HG03060 (cell line): ENCODE results near the gene HSPA12A.

ENCODE experiments used
- ATAC-seq: cut with Tn5 transposase; IDR thresholded peaks from one replicate; pipeline ENCODE4 v1.9.1; 2021; ENCODE audit warnings: low read depth, moderate number of reproducible peaks; ENCODE audit not compliant: unreplicated experiment

Gene HSPA12A

DNA sequence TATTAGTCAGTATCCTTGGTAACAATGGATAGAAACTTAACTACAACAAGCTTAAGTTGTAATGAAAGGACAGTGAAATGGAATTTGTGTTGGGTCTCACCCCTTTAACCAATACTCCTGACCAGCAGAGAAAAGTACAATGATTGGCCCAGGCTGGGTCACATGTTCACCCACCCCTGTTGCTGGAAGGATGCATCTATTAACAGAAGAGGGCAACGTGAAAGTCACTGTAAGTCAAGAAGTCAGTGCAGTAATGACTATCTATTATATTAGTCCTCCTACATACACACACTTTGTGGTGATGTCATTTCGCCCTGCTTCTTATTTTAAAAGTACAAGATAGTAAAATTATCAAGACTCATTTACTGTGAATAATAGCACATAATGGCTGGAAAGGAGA, 105.4 kb downstream of the HSPA12A start:
- ATAC-seq = no peak

DNA sequence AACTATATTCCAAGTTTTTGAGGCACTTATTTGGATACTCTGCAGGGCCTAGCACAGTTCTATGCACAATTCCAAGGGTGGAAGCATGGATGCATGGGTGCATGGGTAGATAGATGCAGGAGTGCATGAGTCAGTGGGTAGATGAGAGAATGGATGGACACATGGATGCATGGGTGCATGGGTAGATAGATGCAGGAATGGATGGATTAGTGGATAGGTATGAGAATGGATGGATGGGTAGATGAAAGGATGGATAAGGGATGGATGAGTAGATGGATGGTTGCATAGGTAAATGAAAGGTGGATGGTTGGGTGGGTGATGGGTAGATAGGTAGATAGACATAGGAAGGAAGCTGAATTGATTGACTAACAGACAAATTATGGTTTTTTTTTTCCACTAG, 106.0 kb downstream of the HSPA12A start:
- ATAC-seq = no peak

DNA sequence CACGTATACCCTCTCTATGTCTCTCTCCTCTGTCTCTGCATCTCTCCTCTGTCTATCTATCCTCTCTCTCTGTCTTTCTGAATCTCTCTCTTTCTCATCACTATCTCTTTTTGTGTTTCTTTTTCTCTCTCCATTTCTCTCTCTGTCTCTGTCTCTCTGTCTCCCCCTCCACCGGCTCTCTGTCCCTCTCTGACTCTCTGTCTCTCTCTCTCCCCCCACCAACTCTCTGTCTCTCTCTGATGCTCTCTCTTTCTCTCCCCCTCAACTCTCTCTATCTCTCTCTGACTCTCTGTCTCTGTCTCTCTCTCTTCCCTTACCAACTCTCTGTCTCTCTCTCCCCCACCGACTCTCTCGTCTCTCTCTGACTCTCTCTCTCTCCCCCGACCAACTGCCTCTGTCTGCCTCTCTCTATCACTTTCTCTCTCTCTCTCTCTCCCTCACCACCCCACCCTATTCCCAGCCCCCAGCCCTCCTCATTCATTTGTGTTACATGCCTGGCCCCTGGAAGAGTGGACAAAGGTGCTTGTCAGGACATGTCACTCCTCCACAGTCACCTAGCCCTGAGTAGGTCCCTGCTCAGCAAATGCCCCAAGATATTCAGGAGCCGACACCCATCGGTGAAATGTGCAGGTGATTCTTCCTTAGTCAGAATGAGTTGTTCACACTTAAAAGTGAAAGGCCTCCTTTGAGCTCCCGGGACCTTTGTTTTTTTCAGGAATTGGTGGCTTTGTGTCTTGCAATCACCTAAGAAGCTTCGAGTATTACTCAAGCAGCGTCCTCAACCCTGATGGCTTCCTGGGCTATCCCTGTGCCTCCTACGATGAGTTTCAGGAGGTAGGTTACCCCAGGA, 108.0 kb downstream of the HSPA12A start:
- no peak for ATAC-seq

DNA sequence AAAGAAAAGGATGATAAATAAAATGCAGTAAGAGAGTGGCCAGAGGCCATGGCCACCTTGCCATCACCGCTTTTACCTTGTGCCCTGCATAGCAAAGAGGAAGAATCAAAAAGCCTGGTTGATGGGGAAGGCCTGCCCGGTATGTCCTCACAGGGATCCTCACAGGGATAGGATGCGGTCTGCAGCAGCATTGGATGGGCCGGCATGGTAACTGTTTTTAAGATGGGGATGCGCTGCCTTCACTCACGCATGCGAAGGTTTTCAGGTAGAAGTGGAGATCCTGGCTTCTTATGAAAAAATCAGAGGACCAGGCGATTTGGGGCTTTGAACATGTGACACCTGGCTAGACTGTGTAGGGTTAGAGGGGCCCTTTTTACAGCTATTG, 109.2 kb downstream of the HSPA12A start:
- ATAC-seq = no peak

DNA sequence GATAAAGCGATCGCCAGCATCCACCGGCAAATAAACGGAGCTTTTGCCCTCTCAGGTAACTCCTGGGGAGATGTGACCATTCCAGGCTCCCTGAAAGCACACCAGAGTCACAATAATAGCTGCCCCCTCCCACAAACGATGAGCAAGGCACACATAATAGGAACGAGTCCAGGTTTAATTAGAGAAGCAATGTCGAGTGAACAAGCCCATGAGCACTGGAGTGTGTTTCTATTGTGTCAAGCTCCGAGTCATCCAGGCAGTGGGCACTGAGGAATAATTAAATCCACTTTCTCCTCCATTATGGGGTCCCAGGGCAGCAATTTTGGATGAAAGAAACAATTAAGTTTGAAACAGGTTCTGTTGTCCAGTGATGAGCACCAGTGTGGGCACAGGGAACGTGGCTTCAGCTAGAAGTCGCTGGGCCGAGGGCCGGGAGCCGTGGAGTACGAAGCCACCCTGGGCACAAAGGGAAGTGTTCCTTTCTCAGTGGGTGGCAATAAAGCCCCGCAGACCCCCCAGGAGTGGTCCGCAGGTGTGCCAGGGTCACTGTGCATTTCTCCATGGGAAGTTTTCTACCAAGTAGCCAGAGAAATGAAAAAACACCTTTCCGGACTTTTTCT, 109.7 kb downstream of the HSPA12A start:
- ATAC-seq = no peak

DNA sequence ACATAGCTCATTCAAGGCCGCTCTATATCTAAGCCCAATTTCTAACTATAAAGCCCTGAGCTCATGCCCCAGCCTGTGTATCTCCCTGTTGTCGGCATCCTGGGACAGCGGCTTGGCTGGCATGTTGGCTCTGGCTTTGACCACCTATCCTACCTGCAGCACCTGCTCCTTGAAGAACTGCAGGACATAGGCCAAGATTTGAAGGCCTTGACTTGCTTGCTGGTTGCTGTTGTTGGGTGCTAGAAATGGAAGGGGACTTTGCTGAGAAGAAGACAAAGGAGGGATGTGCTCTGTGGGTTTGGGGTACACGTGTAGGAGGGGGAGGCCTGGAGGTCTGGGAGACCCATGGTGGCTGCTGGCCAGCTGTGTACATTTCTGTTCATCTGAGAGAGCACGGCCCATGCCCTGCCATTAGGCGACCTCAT, 110.5 kb downstream of the HSPA12A start:
- no peak for ATAC-seq

DNA sequence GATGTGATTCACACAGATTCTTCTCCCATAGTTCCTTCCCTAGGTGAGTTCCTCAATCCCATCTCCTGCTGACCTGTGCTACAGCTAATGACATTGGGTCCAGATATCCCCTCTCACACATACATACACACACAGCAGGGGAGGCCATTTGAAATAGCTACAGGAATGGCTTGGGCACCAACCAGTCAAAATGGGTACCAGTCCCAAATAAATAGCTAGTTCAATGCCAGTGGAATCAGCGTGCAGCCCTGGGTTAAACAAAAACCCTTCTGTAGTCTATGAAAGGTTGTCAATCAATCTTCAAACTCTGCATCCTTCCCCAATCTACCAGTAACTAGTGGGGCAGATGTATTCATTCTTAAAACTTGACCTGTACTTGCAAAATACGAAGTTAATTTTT, 112.3 kb downstream of the HSPA12A start:
- ATAC-seq = no peak

DNA sequence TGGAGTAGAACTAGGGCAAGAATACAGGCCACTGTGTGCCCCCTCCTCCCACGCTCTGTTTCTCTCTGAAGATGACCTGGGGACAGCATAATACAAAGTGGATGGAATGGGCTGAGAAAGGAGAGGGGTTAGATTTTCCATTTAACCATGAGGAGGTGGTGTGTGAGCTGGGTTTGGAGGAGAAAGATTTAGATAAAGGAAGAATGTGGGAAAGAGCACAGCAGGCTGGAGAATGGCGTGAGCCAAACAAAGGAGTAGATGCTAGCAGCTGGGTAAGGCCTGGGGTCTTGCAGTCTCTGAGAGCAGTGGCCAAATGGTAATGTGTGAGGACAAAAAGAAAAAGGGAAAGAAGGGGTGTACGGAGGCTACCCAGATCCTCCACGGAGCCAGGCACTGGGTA, 113.0 kb downstream of the HSPA12A start:
- no peak for ATAC-seq

DNA sequence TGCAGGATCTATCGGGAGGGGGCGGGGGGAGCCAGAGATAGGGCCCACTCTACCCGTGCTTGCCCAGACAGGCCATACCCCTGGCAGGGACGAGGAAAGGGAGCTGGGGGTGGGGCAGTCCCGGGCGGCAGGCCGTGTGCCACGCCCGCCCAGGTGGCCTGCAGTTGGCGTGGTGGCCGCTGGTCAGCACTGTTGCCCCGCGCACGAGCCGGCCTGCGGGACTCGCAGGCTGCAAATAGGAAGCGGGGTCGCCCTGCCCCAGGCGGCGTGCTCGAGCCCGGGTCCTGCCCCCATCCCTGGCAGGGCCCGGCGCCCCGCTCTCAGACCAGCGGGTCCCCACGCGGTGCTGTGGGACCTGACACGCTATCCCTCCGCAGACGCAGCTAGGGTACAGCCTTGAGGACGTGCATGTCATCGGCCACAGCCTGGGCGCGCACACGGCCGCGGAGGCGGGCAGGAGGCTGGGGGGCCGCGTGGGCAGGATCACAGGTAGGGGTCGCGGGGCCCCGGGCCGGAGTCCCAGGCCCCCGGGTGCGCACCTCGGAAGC, 114.9 kb downstream of the HSPA12A start:
- no peak for ATAC-seq

DNA sequence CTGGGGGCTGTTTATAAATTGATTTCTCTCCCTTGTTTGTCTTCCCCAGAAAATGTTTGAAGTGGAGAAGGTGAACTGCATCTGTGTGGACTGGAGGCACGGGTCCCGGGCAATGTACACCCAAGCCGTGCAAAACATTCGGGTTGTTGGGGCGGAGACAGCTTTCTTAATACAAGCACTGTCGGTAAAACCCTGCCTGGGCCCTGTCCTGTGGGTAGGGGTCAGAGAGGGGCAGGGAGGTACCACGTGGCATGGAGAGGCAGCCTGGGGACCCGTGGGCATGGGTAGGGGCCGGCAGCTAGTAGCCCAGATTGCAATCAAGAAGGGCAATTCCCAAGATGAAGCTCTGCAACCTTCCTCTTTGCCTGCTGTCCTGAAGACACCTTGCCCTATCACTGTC, 115.6 kb downstream of the HSPA12A start:
- ATAC-seq = no peak

DNA sequence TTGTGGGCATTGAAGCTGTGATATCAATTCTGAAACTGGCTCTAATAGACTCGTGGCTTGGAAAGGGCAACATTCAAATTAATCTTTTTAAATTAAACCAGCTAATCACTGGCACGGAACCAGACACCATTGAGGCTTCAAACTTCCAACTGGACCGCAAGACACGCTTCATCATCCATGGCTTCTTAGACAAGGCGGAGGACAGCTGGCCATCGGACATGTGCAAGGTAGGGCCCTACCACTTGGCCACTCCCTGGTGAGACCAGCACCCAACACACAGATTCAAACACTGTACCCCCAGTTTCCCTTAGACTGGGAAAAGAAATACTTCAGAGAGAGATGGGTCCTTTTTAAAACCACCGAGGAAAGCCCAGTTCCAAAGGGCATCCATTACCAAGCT, 116.5 kb downstream of the HSPA12A start:
- no peak for ATAC-seq

DNA sequence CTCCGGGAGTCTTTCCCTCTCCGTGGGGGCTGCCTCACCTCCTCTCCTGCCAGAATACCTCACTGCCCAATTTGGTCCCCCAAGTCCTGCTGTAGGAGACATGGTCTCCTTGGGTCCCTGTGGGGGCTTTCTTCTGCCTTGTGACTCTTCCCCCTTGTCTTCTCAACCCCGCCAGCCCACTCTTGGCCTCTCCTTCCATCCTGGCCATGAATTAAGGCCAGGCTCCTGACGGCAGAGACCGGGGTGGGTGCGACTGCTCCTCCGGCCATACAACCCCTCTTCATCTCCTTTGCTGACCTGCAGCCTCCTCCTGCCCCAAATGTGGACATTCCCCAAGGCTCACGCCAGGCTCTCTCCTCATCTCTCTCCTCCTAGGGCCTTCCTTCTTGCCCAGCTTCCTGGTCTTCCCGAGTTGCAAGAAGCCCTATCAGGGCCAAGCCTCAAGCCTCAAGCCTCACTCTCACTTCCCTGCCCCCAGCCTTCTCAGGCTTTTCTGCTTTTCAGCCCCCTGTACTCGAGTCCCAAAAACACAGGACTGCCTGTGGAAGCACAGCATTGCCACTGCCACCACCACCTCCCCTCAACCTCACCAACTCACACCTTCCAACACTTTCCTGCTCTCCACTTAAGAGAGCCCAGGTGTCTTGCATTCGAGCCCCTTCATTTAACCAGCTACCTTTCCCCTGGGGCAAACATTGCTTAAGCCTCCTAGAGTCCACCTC, 120.3 kb downstream of the HSPA12A start:
- ATAC-seq = no peak

DNA sequence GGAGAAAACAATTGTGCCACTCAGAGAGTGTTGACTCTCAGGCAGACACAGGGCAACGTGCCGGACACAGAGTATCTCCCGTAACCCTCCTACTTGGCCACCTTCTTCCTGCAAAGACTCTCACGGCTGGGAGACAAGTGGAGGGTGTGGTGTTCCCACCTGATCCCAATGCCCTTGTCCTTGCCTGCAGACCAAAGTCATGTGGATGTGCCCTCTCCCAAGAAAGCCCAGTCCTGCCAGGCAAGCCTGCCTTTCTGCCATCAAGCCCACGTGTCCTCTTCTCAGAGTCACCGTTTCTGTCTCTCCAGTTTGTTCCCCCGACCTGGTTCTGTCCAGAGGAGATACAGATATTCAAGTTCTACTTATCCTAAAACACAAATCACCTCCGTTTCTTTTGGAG, 120.9 kb downstream of the HSPA12A start:
- no peak for ATAC-seq
